ENCODE data around the gene FRMPD1. TPM values are rescaled to one million over a fixed set of nuclear protein-coding genes. Genes with fewer than 3 reads are reported as not detected.
"Not testable (repeated sequence)": the region's sequence is repeated elsewhere in the genome, so short reads cannot be mapped to it uniquely, and the experiment has no call there.

Gene FRMPD1
- total RNA-seq, 4 donors from 2014 or later = 0.04 to 0.18 TPM; not detected in 2

- H3K27ac ChIP-seq = no peak overlapping the region
- 75 to 78% methylated on average over 12 to 15 of the region's 24 CpGs for WGBS, 2 donors
- intact Hi-C loops (cut with DNase I) = no loop called here
- TF ChIP-seq, protein P1, sequence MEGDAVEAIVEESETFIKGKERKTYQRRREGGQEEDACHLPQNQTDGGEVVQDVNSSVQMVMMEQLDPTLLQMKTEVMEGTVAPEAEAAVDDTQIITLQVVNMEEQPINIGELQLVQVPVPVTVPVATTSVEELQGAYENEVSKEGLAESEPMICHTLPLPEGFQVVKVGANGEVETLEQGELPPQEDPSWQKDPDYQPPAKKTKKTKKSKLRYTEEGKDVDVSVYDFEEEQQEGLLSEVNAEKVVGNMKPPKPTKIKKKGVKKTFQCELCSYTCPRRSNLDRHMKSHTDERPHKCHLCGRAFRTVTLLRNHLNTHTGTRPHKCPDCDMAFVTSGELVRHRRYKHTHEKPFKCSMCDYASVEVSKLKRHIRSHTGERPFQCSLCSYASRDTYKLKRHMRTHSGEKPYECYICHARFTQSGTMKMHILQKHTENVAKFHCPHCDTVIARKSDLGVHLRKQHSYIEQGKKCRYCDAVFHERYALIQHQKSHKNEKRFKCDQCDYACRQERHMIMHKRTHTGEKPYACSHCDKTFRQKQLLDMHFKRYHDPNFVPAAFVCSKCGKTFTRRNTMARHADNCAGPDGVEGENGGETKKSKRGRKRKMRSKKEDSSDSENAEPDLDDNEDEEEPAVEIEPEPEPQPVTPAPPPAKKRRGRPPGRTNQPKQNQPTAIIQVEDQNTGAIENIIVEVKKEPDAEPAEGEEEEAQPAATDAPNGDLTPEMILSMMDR (IDR thresholded peaks at IDR 0.05) = no peak
- no peak for TF ChIP-seq POLR2A (IDR thresholded peaks at IDR 0.05)
- no peak overlapping the region for H3K4me3 ChIP-seq
- no peaks in the 10 kb centered on the region for H3K27me3 ChIP-seq
- no peaks in the 10 kb centered on the region for H3K36me3 ChIP-seq
- no peaks in the 10 kb centered on the region for H3K9me3 ChIP-seq
- DNase-seq = no peak
- H3K4me1 ChIP-seq = no peaks in the 10 kb centered on the region
Observed at GRCh38 chr9:37746448-37747270, 95.9 kb downstream of the FRMPD1 start.

DNA sequence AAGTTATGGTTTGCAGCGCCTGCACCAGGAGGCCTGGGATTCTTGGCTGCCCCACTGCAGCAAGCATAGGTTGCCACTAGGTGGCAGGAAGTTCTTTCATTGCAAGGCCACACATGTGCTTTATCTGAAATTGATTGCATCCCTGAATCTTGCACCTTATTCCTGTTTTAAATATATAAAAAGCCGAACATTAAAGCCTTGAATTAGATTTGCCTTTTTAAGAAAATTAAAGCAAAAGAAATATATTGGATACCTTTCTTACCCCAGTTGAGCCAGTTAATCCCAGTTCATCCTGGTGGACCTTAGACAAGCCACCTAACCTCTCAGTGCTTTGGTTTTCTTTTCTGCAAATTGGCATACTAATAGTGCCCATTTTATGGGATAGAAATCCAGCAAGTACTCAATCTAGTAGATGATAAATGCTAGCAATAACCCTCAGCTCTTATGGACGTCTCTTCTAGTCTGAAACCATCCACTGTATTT is 96.6 kb downstream of the FRMPD1 start:
- Histone ChIP-seq H3K9me3 (no peaks in the 10 kb centered on the region), H3K27me3 (no peaks in the 10 kb centered on the region), H3K4me1 (no peaks in the 10 kb centered on the region), H3K36me3 (no peaks in the 10 kb centered on the region), H3K4me3 (no peak overlapping the region), H3K27ac (no peak overlapping the region)
- TF ChIP-seq, protein P1 (IDR thresholded peaks at IDR 0.05) = peak; percentile 73 to 93 (median 82)
- no peak for TF ChIP-seq POLR2A (IDR thresholded peaks at IDR 0.05)
- WGBS, 2 donors = 34 to 37% methylated on average over 3 of the region's 3 CpGs
- intact Hi-C loops (cut with DNase I) = no loop called here
- no peak for DNase-seq

- TF ChIP-seq, protein P1 (IDR thresholded peaks at IDR 0.05) = no peak
- no peak for TF ChIP-seq POLR2A (IDR thresholded peaks at IDR 0.05)
Observed at GRCh38 chr9:37749129-37749528, 98.4 kb downstream of the FRMPD1 start.

GRCh38 chr9:37751186-37751585 is 100.4 kb downstream of the FRMPD1 start:
- DNase-seq = no peak
- intact Hi-C loops (cut with DNase I) = no loop called here
- WGBS, 2 donors = 54 to 68% methylated on average over 6 of the region's 6 CpGs

More at GRCh38 chr9:37749129-37749528, 98.4 kb downstream of the FRMPD1 start:
- Histone ChIP-seq H3K27me3 (no peaks in the 10 kb centered on the region), H3K4me1 (peaks cover 2 to 10% (median 4%) of the 10 kb centered on the region in 3 donors), H3K4me3 (no peak overlapping the region), H3K36me3 (no peaks in the 10 kb centered on the region), H3K27ac (no peak overlapping the region), H3K9me3 (no peaks in the 10 kb centered on the region)
- WGBS, 2 donors = 56 to 59% methylated on average over 5 of the region's 5 CpGs
- intact Hi-C loops (cut with DNase I) = no loop called here
- no peak for DNase-seq

DNA sequence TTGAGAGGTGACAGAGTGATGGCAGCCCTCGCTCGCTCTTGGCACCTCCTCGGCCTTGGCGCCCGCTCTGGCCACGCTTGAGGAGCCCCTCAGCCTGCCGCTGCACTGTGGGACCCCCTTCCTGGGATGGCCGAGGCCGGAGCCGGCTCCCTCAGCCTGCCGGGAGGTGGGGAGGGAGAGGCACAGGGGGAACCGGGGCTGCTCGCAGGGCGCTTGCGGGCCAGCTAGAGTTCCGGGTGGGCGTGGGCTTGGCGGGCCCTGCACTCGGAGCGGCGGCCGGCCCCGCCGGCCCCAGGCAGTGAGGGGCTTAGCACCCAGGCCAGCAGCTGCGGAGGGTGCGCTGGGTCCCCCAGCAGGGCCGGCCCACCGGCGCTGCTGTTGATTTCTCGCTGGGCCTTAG is 101.0 kb downstream of the FRMPD1 start:
- intact Hi-C loops (cut with DNase I); H3K9me3 ChIP-seq; H3K36me3 ChIP-seq; H3K27me3 ChIP-seq; DNase-seq; H3K27ac ChIP-seq; H3K4me3 ChIP-seq: not testable (repeated sequence)
- 89 to 93% methylated on average over 6 to 18 of the region's 30 CpGs for WGBS, 2 donors
- H3K4me1 ChIP-seq = peaks cover 4 to 22% (median 6%) of the 10 kb centered on the region in 3 donors

More at GRCh38 chr9:37751186-37751585, 100.4 kb downstream of the FRMPD1 start:
- Histone ChIP-seq H3K27me3 (no peaks in the 10 kb centered on the region), H3K27ac (no peak overlapping the region), H3K4me3 (no peak overlapping the region), H3K9me3 (no peaks in the 10 kb centered on the region), H3K4me1 (peaks cover 4 to 22% (median 6%) of the 10 kb centered on the region in 3 donors), H3K36me3 (no peaks in the 10 kb centered on the region)
- TF ChIP-seq, protein P1 (IDR thresholded peaks at IDR 0.05) = no peak
- TF ChIP-seq POLR2A (IDR thresholded peaks at IDR 0.05) = no peak

DNA sequence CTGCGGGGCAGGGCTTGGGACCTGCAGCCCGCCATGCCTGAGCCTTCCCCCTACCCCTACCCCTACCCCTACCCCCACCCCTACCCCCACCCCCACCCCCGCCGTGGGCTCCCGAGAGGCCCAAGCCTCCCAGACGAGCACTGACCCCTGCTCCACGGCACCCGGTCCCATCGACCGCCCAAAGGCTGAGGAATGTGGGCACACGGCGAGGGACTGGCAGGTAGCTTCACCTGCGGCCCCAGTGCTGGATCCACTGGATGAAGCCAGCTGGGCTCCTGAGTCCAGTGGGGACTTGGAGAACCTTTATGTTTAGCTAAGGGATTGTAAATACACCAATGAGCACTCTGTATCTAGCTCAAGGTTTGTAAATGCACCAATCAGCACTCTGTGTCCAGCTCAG is 101.4 kb downstream of the FRMPD1 start:
- H3K4me1 ChIP-seq = peaks cover 4 to 22% (median 6%) of the 10 kb centered on the region in 3 donors
- H3K4me3 ChIP-seq; intact Hi-C loops (cut with DNase I); H3K36me3 ChIP-seq; H3K27ac ChIP-seq; DNase-seq; H3K9me3 ChIP-seq; H3K27me3 ChIP-seq: not testable (repeated sequence)
- 100% methylated on average over 4 of the region's 13 CpGs; no CpG with 5 or more reads in 1 of the 2 donors for WGBS, 2 donors
